GM12878 (cell line): ENCODE measurements around the gene ANKRD11.

ENCODE experiments used
- BACH1 ChIP-seq: fragments of 450-650 bp; IDR thresholded peaks from 2 replicates; pipeline ENCODE4 v1.6.1; 2017; ENCODE audit warnings: mild to moderate bottlenecking, borderline replicate concordance
- BRCA1 ChIP-seq: IDR thresholded peaks from 2 replicates; pipeline ENCODE4 v1.6.1; 2011; ENCODE audit warnings: low read depth, low read length, improper control_type of control experiment
- EED ChIP-seq: sonication (generic); IDR thresholded peaks from 2 replicates; pipeline ENCODE4 v1.6.1; 2016; ENCODE audit warnings: antibody characterized with exemption, low read depth
- EP300 ChIP-seq, 2 experiments: fragments of 150-350 bp in 1 of 2; IDR thresholded peaks; 2 replicates each; pipeline ENCODE4 v1.6.1; 2011 to 2012; ENCODE audit warnings: low read depth in 2 of 2, low read length in 2 of 2, borderline replicate concordance in 1 of 2, improper control_type of control experiment in 1 of 2, inconsistent platforms in 1 of 2; ENCODE audit not compliant: control insufficient read depth in 1 of 2
- FOXM1 ChIP-seq: IDR thresholded peaks from 2 replicates; pipeline ENCODE4 v1.6.1; 2012; ENCODE audit warnings: low read depth, mild to moderate bottlenecking, inconsistent platforms, low read length, moderate library complexity
- JUND ChIP-seq: IDR thresholded peaks from 2 replicates; pipeline ENCODE4 v1.6.1; 2012; ENCODE audit warnings: low read depth, mild to moderate bottlenecking, low read length, improper control_type of control experiment, moderate library complexity
- MXI1 ChIP-seq: fragments of 150-350 bp; IDR thresholded peaks from 2 replicates; pipeline ENCODE4 v1.6.1; 2011; ENCODE audit warnings: low read depth, mild to moderate bottlenecking, inconsistent platforms, low read length, improper control_type of control experiment
- POLR2A ChIP-seq: IDR thresholded peaks from 2 replicates; pipeline ENCODE4 v1.6.1; 2011; ENCODE audit warnings: low read depth, mild to moderate bottlenecking, low read length
- POLR2AphosphoS5 ChIP-seq: IDR thresholded peaks from 2 replicates; pipeline ENCODE4 v1.6.1; 2011; ENCODE audit warnings: mild to moderate bottlenecking, low read length, inconsistent platforms
- RFX5 ChIP-seq: IDR thresholded peaks from 2 replicates; pipeline ENCODE4 v1.6.1; 2011; ENCODE audit warnings: low read depth, low read length, improper control_type of control experiment
- TF ChIP-seq, protein P1 (sequence below), 3 experiments: IDR thresholded peaks in 2 of 3; conservative IDR thresholded peaks in 1 of 3; 2 replicates each; pipeline ENCODE4 v1.5.1; 2011; ENCODE audit warnings: low read depth in 3 of 3, low read length in 3 of 3, mild to moderate bottlenecking in 3 of 3, control low read depth in 2 of 3, moderate library complexity in 2 of 3, inconsistent platforms in 1 of 3, mixed read lengths in 1 of 3; ENCODE audit not compliant: control insufficient read depth in 2 of 3, insufficient read depth in 1 of 3; ENCODE audit errors: extremely low read depth in 1 of 3
- TF ChIP-seq, protein P2 (sequence below): fragments of 450-650 bp; formaldehyde crosslinking; IDR thresholded peaks from 2 replicates; pipeline ENCODE4 v1.4.0; 2020; ENCODE audit warnings: mild to moderate bottlenecking, moderate library complexity
- TF ChIP-seq, protein P3 (sequence below): fragments of 450-650 bp; formaldehyde crosslinking; IDR thresholded peaks from 2 replicates; pipeline ENCODE4 v1.4.0; 2022; ENCODE audit warnings: mild to moderate bottlenecking, moderate library complexity

DNA sequence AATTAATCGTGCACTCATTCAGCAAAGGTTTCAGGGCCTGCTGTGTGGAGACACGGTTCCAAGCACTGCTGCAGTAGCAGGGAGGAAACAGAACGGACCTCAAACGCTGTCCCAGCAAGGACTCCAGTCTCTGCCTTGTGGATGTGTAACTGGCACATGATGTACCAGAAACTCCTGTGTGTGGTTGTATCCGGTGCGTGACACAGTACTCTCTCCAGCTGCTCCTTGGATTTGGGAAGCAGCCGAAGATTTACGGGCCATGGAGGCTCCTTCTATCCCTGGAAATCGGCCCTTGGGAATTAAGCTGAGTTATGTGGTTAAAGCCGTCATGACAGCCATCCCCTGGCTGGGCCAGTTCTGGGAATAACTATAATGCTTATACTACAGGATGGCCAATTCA is 8.5 kb upstream of the ANKRD11 start:
- TF ChIP-seq, protein P1, sequence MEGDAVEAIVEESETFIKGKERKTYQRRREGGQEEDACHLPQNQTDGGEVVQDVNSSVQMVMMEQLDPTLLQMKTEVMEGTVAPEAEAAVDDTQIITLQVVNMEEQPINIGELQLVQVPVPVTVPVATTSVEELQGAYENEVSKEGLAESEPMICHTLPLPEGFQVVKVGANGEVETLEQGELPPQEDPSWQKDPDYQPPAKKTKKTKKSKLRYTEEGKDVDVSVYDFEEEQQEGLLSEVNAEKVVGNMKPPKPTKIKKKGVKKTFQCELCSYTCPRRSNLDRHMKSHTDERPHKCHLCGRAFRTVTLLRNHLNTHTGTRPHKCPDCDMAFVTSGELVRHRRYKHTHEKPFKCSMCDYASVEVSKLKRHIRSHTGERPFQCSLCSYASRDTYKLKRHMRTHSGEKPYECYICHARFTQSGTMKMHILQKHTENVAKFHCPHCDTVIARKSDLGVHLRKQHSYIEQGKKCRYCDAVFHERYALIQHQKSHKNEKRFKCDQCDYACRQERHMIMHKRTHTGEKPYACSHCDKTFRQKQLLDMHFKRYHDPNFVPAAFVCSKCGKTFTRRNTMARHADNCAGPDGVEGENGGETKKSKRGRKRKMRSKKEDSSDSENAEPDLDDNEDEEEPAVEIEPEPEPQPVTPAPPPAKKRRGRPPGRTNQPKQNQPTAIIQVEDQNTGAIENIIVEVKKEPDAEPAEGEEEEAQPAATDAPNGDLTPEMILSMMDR (IDR thresholded peaks at IDR 0.05 in 2 of 3, conservative IDR thresholded peaks at IDR 0.05 in 1 of 3; ENCODE audit: control insufficient read depth in 2 of 3, extremely low read depth in 1 of 3, insufficient read depth in 1 of 3, low read depth in 3 of 3, low read length in 3 of 3), result no peak
- no peak for TF ChIP-seq POLR2AphosphoS5
- no peak for TF ChIP-seq FOXM1
- TF ChIP-seq, protein P2, sequence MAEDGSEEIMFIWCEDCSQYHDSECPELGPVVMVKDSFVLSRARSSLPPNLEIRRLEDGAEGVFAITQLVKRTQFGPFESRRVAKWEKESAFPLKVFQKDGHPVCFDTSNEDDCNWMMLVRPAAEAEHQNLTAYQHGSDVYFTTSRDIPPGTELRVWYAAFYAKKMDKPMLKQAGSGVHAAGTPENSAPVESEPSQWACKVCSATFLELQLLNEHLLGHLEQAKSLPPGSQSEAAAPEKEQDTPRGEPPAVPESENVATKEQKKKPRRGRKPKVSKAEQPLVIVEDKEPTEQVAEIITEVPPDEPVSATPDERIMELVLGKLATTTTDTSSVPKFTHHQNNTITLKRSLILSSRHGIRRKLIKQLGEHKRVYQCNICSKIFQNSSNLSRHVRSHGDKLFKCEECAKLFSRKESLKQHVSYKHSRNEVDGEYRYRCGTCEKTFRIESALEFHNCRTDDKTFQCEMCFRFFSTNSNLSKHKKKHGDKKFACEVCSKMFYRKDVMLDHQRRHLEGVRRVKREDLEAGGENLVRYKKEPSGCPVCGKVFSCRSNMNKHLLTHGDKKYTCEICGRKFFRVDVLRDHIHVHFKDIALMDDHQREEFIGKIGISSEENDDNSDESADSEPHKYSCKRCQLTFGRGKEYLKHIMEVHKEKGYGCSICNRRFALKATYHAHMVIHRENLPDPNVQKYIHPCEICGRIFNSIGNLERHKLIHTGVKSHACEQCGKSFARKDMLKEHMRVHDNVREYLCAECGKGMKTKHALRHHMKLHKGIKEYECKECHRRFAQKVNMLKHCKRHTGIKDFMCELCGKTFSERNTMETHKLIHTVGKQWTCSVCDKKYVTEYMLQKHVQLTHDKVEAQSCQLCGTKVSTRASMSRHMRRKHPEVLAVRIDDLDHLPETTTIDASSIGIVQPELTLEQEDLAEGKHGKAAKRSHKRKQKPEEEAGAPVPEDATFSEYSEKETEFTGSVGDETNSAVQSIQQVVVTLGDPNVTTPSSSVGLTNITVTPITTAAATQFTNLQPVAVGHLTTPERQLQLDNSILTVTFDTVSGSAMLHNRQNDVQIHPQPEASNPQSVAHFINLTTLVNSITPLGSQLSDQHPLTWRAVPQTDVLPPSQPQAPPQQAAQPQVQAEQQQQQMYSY (CRISPR knock-in tag), result no peak
- no peak for TF ChIP-seq EP300 (IDR thresholded peaks at IDR 0.05; ENCODE audit: borderline replicate concordance in 1 of 2, control insufficient read depth in 1 of 2, low read depth in 2 of 2, low read length in 2 of 2)
- TF ChIP-seq, protein P3, sequence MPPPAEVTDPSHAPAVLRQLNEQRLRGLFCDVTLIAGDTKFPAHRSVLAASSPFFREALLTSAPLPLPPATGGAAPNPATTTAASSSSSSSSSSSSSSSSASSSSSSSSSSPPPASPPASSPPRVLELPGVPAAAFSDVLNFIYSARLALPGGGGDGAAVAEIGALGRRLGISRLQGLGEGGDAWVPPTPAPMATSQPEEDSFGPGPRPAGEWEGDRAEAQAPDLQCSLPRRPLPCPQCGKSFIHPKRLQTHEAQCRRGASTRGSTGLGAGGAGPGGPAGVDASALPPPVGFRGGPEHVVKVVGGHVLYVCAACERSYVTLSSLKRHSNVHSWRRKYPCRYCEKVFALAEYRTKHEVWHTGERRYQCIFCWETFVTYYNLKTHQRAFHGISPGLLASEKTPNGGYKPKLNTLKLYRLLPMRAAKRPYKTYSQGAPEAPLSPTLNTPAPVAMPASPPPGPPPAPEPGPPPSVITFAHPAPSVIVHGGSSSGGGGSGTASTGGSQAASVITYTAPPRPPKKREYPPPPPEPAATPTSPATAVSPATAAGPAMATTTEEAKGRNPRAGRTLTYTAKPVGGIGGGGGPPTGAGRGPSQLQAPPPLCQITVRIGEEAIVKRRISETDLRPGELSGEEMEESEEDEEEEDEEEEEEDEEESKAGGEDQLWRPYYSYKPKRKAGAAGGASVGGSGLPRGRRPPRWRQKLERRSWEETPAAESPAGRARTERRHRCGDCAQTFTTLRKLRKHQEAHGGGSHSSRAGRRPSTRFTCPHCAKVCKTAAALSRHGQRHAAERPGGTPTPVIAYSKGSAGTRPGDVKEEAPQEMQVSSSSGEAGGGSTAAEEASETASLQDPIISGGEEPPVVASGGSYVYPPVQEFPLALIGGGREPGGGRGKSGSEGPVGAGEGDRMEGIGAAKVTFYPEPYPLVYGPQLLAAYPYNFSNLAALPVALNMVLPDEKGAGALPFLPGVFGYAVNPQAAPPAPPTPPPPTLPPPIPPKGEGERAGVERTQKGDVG (CRISPR knock-in tag), result no peak
- no peak for TF ChIP-seq MXI1
- TF ChIP-seq JUND, result no peak
- TF ChIP-seq RFX5, result no peak
- no peak for TF ChIP-seq BACH1
- TF ChIP-seq EED, result no peak
- TF ChIP-seq BRCA1, result no peak
- TF ChIP-seq POLR2A, result no peak
